ENCODE data around the gene GABARAP.

The GABARAP gene

GRCh38 chr17:7221278-7222092 is 20.8 kb downstream of the GABARAP start:
- DNase-seq = no peak

GRCh38 chr17:7220593-7221277 is 21.5 kb downstream of the GABARAP start:
- DNase-seq = peak; percentile 52

DNA sequence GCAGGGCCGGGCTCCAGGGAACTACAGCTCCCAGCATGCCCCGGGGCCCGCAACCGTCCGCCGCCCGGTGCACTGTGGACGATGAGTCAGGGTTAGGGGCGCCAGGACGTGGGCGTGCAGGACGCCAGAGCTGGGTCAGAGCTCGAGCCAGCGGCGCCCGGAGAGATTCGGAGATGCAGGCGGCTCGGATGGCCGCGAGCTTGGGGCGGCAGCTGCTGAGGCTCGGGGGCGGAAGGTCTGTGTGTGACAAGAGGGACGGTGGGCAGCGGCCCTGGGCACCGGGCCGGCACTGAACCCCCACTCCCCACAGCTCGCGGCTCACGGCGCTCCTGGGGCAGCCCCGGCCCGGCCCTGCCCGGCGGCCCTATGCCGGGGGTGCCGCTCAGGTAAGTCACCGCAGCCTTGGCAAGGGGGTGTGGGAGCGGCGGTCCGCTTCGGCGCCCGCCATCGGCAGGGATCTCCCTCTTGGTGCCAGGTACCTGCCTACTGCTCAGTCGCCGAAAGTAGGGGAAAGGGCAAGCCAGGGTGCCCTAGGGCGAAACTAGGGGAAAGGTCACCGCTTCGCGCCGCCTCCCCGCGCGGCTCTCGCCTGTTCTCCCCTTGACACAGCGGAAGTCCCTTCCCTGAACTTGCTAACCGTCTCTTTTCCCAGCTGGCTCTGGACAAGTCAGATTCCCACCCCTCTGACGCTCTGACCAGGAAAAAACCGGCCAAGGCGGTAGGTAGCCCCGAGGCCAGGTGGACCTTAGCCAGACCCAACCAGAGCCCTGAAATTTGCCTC is 22.2 kb downstream of the GABARAP start, which contains the start of the genes ACADVL and DLG4:
Gene ACADVL (plus strand): TSS at position 127 of the 781 bp plus-strand sequence. CDS start 47 bp downstream, at position 174.
Gene DLG4 (minus strand): TSS at position 25 of the 781 bp plus-strand sequence.
- DNase-seq = peak; percentile 72

DNA sequence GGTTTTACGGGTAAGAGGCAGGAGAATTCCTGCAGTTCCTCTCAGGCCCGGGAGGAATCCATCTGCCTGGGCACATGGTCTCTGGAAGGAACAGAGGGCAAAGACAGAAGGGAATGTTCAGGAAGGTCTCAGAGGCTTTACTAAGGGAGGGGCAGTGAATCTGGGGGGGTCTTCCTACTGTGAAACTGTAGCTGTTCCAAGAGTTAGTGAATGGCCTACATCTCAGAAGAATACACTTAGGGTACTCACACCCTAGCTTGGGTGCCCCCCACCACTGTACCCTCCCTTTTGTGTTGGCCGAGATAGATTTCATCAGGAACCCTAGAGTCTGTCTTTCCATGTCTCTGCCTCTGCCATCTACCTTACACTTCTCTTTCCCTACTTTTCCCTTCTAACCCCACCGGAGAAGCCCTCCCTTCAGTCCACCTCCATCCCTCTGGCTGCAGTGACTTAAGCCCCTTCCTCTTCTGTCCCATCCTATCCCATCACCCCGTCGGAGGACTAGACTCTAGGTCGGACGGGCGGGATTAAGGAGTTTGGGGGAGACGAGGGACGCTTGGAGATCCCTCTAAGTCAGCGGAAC is 22.9 kb downstream of the GABARAP start:
- no peak for DNase-seq

GRCh38 chr17:7218758-7219157 is 23.5 kb downstream of the GABARAP start:
- no peak for DNase-seq

GRCh38 chr17:7218166-7218565 is 24.1 kb downstream of the GABARAP start:
- no peak for DNase-seq

- DNase-seq = peak; percentile 28
Measured at GRCh38 chr17:7217113-7217987, 24.9 kb downstream of the GABARAP start.

- no peak for DNase-seq
Measured at GRCh38 chr17:7216242-7217112, 25.8 kb downstream of the GABARAP start.

GRCh38 chr17:7215652-7216180 is 26.5 kb downstream of the GABARAP start:
- no peak for DNase-seq

DNA sequence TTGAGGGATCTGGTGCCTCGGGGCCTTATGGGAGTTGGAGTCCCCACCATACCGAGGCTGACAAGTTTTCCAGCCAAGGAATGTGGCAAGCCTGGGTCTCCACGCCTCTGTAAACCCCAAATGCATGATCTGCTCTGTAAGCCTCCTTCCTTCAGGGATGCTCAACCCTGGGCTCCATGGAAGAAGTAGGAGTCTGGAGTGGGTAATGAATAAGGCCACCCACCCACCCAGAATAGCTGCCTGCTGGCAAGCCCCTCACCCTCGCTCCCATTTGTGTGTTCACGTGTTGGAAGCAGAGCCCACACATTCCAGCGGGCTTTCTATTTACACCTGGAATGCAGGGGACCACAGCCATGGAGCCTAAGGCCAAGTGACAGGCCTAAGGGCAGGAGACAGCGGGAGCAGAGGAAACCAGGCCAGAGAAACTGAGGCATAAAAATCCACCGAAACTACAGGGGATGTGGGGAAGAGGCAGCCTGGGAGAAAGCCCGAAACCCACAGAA is 27.1 kb downstream of the GABARAP start:
- no peak for DNase-seq

DNA sequence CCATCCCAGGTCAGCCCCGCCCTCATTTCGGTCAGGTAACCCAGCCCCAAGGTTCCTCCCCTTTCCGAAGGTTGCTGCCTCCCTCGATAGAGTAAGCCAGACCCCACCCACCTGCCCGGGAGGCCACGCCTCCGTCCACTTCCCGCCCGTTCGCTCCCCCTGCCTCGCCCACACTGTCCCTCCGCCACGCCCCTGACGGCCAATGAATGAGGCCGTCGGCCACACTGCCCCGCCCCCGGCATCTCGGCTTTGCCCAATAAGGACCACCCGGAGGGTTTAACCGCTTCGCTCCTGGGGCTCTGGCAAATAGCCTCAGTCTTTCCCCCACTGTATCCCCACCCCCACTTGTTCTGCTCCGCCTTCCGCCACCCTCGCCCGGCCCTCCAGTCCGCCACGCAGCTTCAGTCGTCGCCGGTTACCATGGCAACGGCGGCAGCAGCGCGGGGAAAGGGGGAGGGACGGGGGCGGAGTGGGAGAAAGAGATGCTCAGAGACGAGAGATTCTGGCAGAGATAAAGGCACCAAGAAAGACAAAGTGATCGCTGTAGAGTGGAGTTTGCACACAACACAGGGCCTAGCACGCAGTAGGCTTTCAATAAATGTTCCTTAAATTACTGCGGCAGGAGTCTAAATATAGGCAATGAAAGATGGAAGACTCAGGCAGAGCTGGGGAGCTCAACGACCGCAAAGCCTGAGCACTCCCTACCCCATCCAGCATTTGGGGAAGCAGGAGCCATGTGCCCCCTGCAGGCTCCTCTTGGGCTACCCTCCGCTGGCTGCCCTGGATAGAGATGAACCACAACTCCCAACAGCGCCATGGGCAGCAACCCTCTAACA is 27.7 kb downstream of the GABARAP start:
- DNase-seq = peak; percentile 100

DNA sequence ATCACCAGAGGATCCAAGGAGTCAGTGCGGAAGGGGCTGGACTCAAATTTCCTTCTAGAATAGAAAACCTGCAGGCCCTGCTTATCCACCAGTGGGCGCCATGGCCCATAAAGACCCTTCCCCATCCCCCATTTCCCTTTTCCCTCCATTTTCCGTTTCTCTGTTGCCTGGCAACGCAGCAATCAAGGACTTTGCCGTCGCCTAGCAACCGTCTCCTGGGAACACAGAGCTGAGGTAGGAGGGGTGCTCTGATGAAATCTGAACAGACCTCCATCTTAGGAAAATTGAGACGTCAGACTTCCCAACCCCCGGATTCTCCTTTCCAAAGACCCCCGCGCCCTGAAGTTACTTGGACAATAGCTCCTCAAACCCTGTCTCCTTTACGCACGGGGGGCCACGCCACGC is 28.4 kb downstream of the GABARAP start:
- DNase-seq = peak; percentile 99

DNA sequence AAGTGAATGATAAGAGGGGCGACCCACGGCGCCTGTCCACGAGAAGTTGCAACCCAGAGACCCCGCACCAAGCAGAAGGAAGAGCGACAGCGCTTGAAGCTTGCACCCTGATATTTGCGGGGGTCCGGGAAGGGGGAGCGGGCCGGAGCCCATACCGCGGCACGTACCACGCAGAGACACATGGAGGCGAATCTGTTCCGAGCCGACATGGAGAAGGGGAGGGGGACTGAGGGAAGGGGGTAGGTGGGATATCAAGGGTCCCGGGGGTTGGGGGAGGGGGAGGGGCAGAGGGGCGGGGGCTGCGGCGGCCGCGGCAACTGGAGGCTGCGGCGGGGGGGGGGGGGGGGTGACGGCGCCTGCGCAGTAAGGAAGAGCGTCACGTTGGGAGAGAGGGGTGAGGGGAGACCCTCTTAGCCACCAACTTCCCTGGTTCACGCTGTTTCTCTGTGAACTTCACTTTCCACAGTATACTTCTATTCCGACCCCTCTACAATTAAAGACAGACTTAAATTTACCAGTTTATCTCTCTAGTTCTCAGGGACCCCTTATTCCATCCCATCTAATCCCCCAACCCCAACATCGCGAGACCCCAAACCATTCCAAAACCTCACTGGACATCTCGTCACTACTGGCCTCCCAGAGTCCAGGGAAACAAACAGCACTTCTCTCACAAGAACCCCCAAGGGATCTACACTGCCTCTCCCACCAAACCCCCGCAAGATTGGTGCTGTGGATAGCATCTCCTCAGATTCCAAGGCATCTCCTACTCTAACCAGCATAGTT is 30.6 kb downstream of the GABARAP start:
- DNase-seq = no peak

GRCh38 chr17:7208754-7209460 is 33.3 kb downstream of the GABARAP start:
- no peak for DNase-seq

GRCh38 chr17:7208027-7208571 is 34.1 kb downstream of the GABARAP start:
- DNase-seq = no peak

DNA sequence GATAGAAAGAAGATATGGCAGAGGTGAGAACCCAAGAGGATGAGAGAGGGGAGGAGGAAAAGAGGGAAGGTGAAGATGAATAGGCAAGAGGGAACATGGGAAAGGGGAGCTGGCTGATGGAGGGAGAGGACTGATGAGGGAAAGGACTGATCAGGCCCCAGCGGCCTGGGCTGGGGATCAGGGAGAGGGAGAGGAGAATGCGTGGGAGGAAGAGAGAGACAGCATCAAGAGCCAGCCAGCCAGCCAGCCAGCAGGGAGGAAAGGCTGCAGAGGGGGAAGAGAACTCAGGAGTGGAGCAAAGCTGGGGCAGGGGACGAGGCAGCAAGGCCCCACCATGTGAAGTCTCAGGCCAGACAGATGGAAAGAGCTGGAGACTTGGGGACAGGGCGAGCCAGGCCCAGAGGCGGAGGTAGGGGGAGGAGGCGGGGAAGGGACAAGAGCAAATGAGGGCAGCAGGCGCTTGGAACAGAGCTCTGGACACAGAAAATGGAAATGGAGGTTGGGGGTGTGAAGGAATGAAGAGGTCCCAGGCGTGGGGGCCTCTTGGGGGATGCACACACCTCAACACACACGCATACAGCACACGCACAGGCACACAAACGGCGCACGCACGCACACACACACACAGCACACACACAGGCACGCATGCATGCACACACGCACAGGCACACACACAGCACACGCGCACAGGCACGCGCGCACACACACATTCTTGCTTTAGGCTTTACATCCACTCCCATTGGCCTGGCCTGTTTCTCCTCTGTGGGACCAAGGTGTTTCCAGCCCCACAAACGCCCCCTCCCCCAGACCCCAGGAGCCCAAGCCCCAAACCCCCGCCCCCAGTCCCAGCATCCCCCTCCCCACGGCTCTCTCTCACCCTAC is 34.9 kb downstream of the GABARAP start:
- DNase-seq = no peak

GRCh38 chr17:7205561-7205960 is 36.7 kb downstream of the GABARAP start:
- DNase-seq = no peak
